ENCODE data around the gene NKD2. TPM values are rescaled to one million over a fixed set of nuclear protein-coding genes. Genes with fewer than 3 reads are reported as not detected.
A peak's percentile ranks its signal among the peaks of the same experiment; 100 is the strongest.

The NKD2 gene
- total and polyA plus RNA-seq, 10 donors, result 1.4 to 52.3 (median 14.9) TPM

GRCh38 chr5:1017056-1017455, 8.5 kb downstream of the NKD2 start:
- H3K9me3 ChIP-seq, result no peaks in the 10 kb centered on the region
- H3K4me1 ChIP-seq, result peaks cover 0 to 4% (median 0%) of the 10 kb centered on the region in 6 donors
- H3K36me3 ChIP-seq, result no peaks in the 10 kb centered on the region
- TF ChIP-seq CTCF (IDR thresholded peaks at IDR 0.05 in 8 of 11, conservative IDR thresholded peaks at IDR 0.05 in 3 of 11) (no peak), POLR2A (IDR thresholded peaks at IDR 0.05) (no peak), POLR2AphosphoS5 (IDR thresholded peaks at IDR 0.05) (no peak)
- DNase-seq, result no peak
- H3K27ac ChIP-seq, result no peak overlapping the region
- H3K27me3 ChIP-seq (replicated peaks in 1 of 7), result peaks cover 0 to 20% (median 0%) of the 10 kb centered on the region in 7 donors
- intact Hi-C loops (cut with DNase I; ENCODE audit: low total_unique reads), result no loop called here
- whole genome bisulfite sequencing, 5 donors, result 77 to 84% (median 82%) methylated on average over 11 to 12 of the region's 12 CpGs
- no peak overlapping the region for H3K4me3 ChIP-seq

GRCh38 chr5:1017691-1018455, 9.3 kb downstream of the NKD2 start:
- DNase-seq, result no peak
- H3K4me3 ChIP-seq, result no peak overlapping the region
- 82 to 92% (median 87%) methylated on average over 16 to 19 of the region's 19 CpGs for WGBS, 5 donors

GRCh38 chr5:1018596-1018995, 10.0 kb downstream of the NKD2 start:
- intact Hi-C loops (cut with DNase I; ENCODE audit: low total_unique reads), result no loop called here
- Histone ChIP-seq H3K4me1 (peaks cover 0 to 4% (median 0%) of the 10 kb centered on the region in 6 donors), H3K27ac (no peak overlapping the region), H3K27me3 (replicated peaks in 1 of 7) (peaks cover 0 to 6% (median 0%) of the 10 kb centered on the region in 7 donors), H3K9me3 (no peaks in the 10 kb centered on the region), H3K36me3 (no peaks in the 10 kb centered on the region), H3K4me3 (no peak overlapping the region)
- no peak for TF ChIP-seq CTCF (IDR thresholded peaks at IDR 0.05 in 8 of 11, conservative IDR thresholded peaks at IDR 0.05 in 3 of 11)
- DNase-seq, result peak; percentile 66
- WGBS, 5 donors, result 75 to 89% (median 77%) methylated on average over 6 to 9 of the region's 9 CpGs

More at GRCh38 chr5:1017691-1018455, 9.3 kb downstream of the NKD2 start:
- peaks cover 0 to 12% (median 0%) of the 10 kb centered on the region in 7 donors for H3K27me3 ChIP-seq (replicated peaks in 1 of 7)
- no peaks in the 10 kb centered on the region for H3K9me3 ChIP-seq
- TF ChIP-seq POLR2AphosphoS5 (IDR thresholded peaks at IDR 0.05) (no peak), POLR2A (IDR thresholded peaks at IDR 0.05) (no peak), CTCF (IDR thresholded peaks at IDR 0.05 in 8 of 11, conservative IDR thresholded peaks at IDR 0.05 in 3 of 11) (no peak)
- H3K36me3 ChIP-seq, result no peaks in the 10 kb centered on the region
- intact Hi-C loops (cut with DNase I; ENCODE audit: low total_unique reads), result no loop called here
- no peak overlapping the region for H3K27ac ChIP-seq
- peaks cover 0 to 4% (median 0%) of the 10 kb centered on the region in 6 donors for H3K4me1 ChIP-seq

GRCh38 chr5:1019001-1019905, 10.7 kb downstream of the NKD2 start:
- Histone ChIP-seq H3K9me3 (no peaks in the 10 kb centered on the region), H3K27ac (no peak overlapping the region), H3K4me1 (peaks cover 0 to 4% (median 0%) of the 10 kb centered on the region in 6 donors), H3K36me3 (no peaks in the 10 kb centered on the region), H3K27me3 (replicated peaks in 1 of 7) (peaks cover 0 to 6% (median 0%) of the 10 kb centered on the region in 7 donors), H3K4me3 (no peak overlapping the region)
- TF ChIP-seq POLR2A (IDR thresholded peaks at IDR 0.05), result no peak
- no peak for TF ChIP-seq CTCF (IDR thresholded peaks at IDR 0.05 in 8 of 11, conservative IDR thresholded peaks at IDR 0.05 in 3 of 11)
- TF ChIP-seq POLR2AphosphoS5 (IDR thresholded peaks at IDR 0.05), result no peak
- intact Hi-C loops (cut with DNase I; ENCODE audit: low total_unique reads), result no loop called here
- peak; percentile 69 for DNase-seq
- 78 to 88% (median 83%) methylated on average over 36 to 37 of the region's 37 CpGs for WGBS, 5 donors
